AG04450 (cell line): ENCODE results near the gene SERPINA3. TPM values are rescaled to one million over a fixed set of nuclear protein-coding genes. Genes with fewer than 3 reads are reported as not detected.

ENCODE experiments used
- CTCF ChIA-PET: fragments of 300-600, 350-600 bp; formaldehyde crosslinking; extraction: SDS; loops from one replicate; lab custom pipeline; 2022; ENCODE audit warnings: antibody characterized with exemption, inconsistent platforms; lab: Charles Lee
- POLR2A ChIA-PET: fragments of 350-600 bp; formaldehyde crosslinking; extraction: SDS; loops from one replicate; lab custom pipeline; 2021; ENCODE audit warnings: antibody characterized with exemption, inconsistent platforms; lab: Yijun Ruan, JAX
- DNase-seq: peaks from one replicate; pipeline ENCODE4 v3.0.0-alpha.2; 2011; ENCODE audit warnings: low read depth, low spot score
- H3K27ac ChIP-seq: one replicate; pipeline ENCODE4 v1.5.1; 2012; ENCODE audit warnings: low read depth, low read length, control low read depth
- H3K27me3 ChIP-seq: one replicate; pipeline ENCODE4 v1.6.0; 2012; ENCODE audit warnings: low read length; ENCODE audit not compliant: control insufficient read depth, insufficient read depth
- H3K4me3 ChIP-seq: 2 replicates; pipeline ENCODE4 v1.5.1; 2011; ENCODE audit warnings: mild to moderate bottlenecking, low read depth, low read length, control low read depth
- H3K9me3 ChIP-seq: 2 replicates; pipeline ENCODE4 v1.5.1; 2012; ENCODE audit warnings: low read length; ENCODE audit not compliant: control insufficient read depth, insufficient read depth
- CTCF ChIP-seq: IDR thresholded peaks from 2 replicates; pipeline ENCODE4 v1.5.1; 2011; ENCODE audit warnings: low read depth, low read length, control low read depth, inconsistent platforms
- polyA plus RNA-seq: library from polyadenylated mRNA; depleted of rRNA; stranded (reverse); fragments of >200 nt; gene quantifications from 2 replicates; pipeline ENCODE4 v1.2.3, GENCODE V29; 2011

SERPINA3 gene
- polyA plus RNA-seq, 1 experiment, result 1.8 TPM

GRCh38 chr14:94631050-94631449, 18.9 kb downstream of the SERPINA3 start:
- H3K27me3 ChIP-seq, result peaks cover 17% of the 10 kb centered on the region
- no peak for DNase-seq
- no peak for TF ChIP-seq CTCF
- H3K4me3 ChIP-seq, result no peak overlapping the region
- no peak overlapping the region for H3K27ac ChIP-seq
- ChIA-PET POLR2A (no interaction called here), CTCF (no interaction called here)
- no peaks in the 10 kb centered on the region for H3K9me3 ChIP-seq

GRCh38 chr14:94631536-94632304, 19.5 kb downstream of the SERPINA3 start:
- Histone ChIP-seq H3K4me3 (no peak overlapping the region), H3K27ac (no peak overlapping the region), H3K27me3 (peaks cover 18% of the 10 kb centered on the region), H3K9me3 (no peaks in the 10 kb centered on the region)
- ChIA-PET CTCF (no interaction called here), POLR2A (no interaction called here)
- DNase-seq, result no peak
- TF ChIP-seq CTCF, result no peak

GRCh38 chr14:94632305-94632590, 20.1 kb downstream of the SERPINA3 start:
- Histone ChIP-seq H3K27ac (no peak overlapping the region), H3K9me3 (no peaks in the 10 kb centered on the region), H3K4me3 (no peak overlapping the region), H3K27me3 (peaks cover 18% of the 10 kb centered on the region)
- DNase-seq, result no peak
- CTCF ChIA-PET, result interaction anchor here (0.7 kb wide), 1 partner anchor 145 kb away, joined by 3 read pairs; no protein-coding TSS in a partner anchor
- TF ChIP-seq CTCF, result no peak
- POLR2A ChIA-PET, result no interaction called here

- CTCF ChIA-PET, result no interaction called here
- POLR2A ChIA-PET, result interaction anchor here (0.6 kb wide), 1 partner anchor 55 kb away, joined by 6 read pairs; no protein-coding TSS in a partner anchor
- DNase-seq, result no peak
- Histone ChIP-seq H3K4me3 (no peak overlapping the region), H3K27ac (no peak overlapping the region), H3K9me3 (no peaks in the 10 kb centered on the region), H3K27me3 (peaks cover 18% of the 10 kb centered on the region)
- no peak for TF ChIP-seq CTCF
Measured at GRCh38 chr14:94633121-94633520, 20.9 kb downstream of the SERPINA3 start.

- no peak for TF ChIP-seq CTCF
- DNase-seq, result no peak
- CTCF ChIA-PET, result no interaction called here
- POLR2A ChIA-PET, result no interaction called here
- Histone ChIP-seq H3K27ac (no peak overlapping the region), H3K4me3 (no peak overlapping the region), H3K9me3 (no peaks in the 10 kb centered on the region), H3K27me3 (peaks cover 14% of the 10 kb centered on the region)
Measured at GRCh38 chr14:94635154-94635553, 23.0 kb downstream of the SERPINA3 start.
